Neural cell (in vitro differentiated cells): ENCODE measurements around the gene CPSF3. TPM values are rescaled to one million over a fixed set of nuclear protein-coding genes. Genes with fewer than 3 reads are reported as not detected.

Experiments
- H2AFZ ChIP-seq: fragments of 200-600, 300-800 bp; sonication (generic), shearing (Covaris generic); 2 replicates; pipeline ENCODE4 v1.6.0; 2014; ENCODE audit warnings: low read depth, mild to moderate bottlenecking, antibody characterized with exemption, low read length, moderate library complexity
- H3F3A ChIP-seq: fragments of 200-600 bp; shearing (Covaris generic); 2 replicates; pipeline ENCODE4 v1.6.1; 2016; ENCODE audit warnings: mild to moderate bottlenecking, moderate library complexity, mixed read lengths, antibody characterized with exemption, low read length; ENCODE audit not compliant: insufficient read depth, poor library complexity, severe bottlenecking
- H3K27ac ChIP-seq: fragments of 200-600, 300-800 bp; sonication (generic), shearing (Covaris generic); 2 replicates; pipeline ENCODE4 v1.5.1; 2014; ENCODE audit warnings: mild to moderate bottlenecking, low read length, moderate library complexity
- H3K27me3 ChIP-seq: fragments of 300-800, 200-600 bp; sonication (generic), shearing (Covaris generic); 2 replicates; pipeline ENCODE4 v1.6.0; 2014; ENCODE audit warnings: mild to moderate bottlenecking, low read depth, low read length, moderate library complexity; ENCODE audit not compliant: insufficient read depth
- H3K36me3 ChIP-seq: fragments of 300-800, 200-600 bp; sonication (generic), shearing (Covaris generic); 2 replicates; pipeline ENCODE4 v1.5.1; 2014; ENCODE audit warnings: mild to moderate bottlenecking, antibody characterized with exemption, low read length, moderate library complexity; ENCODE audit not compliant: insufficient read depth
- H3K4me2 ChIP-seq: fragments of 300-800, 200-600 bp; sonication (generic), shearing (Covaris generic); 2 replicates; pipeline ENCODE4 v1.6.0; 2014; ENCODE audit warnings: mild to moderate bottlenecking, low read length
- H3K4me3 ChIP-seq: fragments of 300-800, 200-600 bp; sonication (generic), shearing (Covaris generic); 2 replicates; pipeline ENCODE4 v1.5.1; 2014; ENCODE audit warnings: mild to moderate bottlenecking, low read length, moderate library complexity
- H3K79me2 ChIP-seq: fragments of 200-600 bp; shearing (Covaris generic); replicated peaks from 2 replicates; pipeline ENCODE4 v1.6.0; 2014; ENCODE audit warnings: mild to moderate bottlenecking, low read length, moderate library complexity; ENCODE audit not compliant: insufficient read depth
- H3K9ac ChIP-seq: fragments of 300-800, 200-600 bp; sonication (generic), shearing (Covaris generic); 2 replicates; pipeline ENCODE4 v1.6.1; 2016; ENCODE audit warnings: mild to moderate bottlenecking, low read length, mixed read lengths
- H3K9me2 ChIP-seq: fragments of 200-600 bp; shearing (Covaris generic); 2 replicates; pipeline ENCODE4 v1.6.1; 2016; ENCODE audit warnings: mild to moderate bottlenecking, low read length, mixed read lengths; ENCODE audit not compliant: insufficient read depth
- H3K9me3 ChIP-seq: fragments of 200-600, 300-800 bp; sonication (generic), shearing (Covaris generic); 2 replicates; pipeline ENCODE4 v1.6.1; 2016; ENCODE audit warnings: mild to moderate bottlenecking, mixed run types, low read length, moderate library complexity, mixed read lengths
- H4K20me1 ChIP-seq: fragments of 200-600 bp; shearing (Covaris generic); 2 replicates; pipeline ENCODE4 v1.6.1; 2016; ENCODE audit warnings: mild to moderate bottlenecking, mixed run types; ENCODE audit not compliant: insufficient read depth
- CTCF ChIP-seq: fragments of 450-650 bp; IDR thresholded peaks from 2 replicates; pipeline ENCODE4 v1.5.1; 2014; ENCODE audit warnings: antibody characterized with exemption, mild to moderate bottlenecking, moderate library complexity; ENCODE audit not compliant: poor library complexity, severe bottlenecking
- EP300 ChIP-seq: fragments of 450-650 bp; conservative IDR thresholded peaks from 2 replicates; pipeline ENCODE4 v1.6.1; 2014; ENCODE audit warnings: antibody characterized with exemption, mild to moderate bottlenecking, moderate library complexity; ENCODE audit not compliant: poor library complexity, severe bottlenecking
- EZH2 ChIP-seq: fragments of 200-600, 300-800 bp; shearing (Covaris generic), sonication (generic); IDR thresholded peaks from 2 replicates; pipeline ENCODE4 v1.6.1; 2014; ENCODE audit warnings: antibody characterized with exemption, low read length, borderline replicate concordance, mild to moderate bottlenecking; ENCODE audit not compliant: insufficient read depth, poor library complexity, severe bottlenecking
- MXI1 ChIP-seq: fragments of 450-650 bp; conservative IDR thresholded peaks from 2 replicates; pipeline ENCODE4 v1.6.1; 2014; ENCODE audit warnings: antibody characterized with exemption, mild to moderate bottlenecking; ENCODE audit not compliant: poor library complexity, severe bottlenecking
- POLR2AphosphoS5 ChIP-seq: IDR thresholded peaks from 2 replicates; pipeline ENCODE4 v1.6.1; 2012
- RAD21 ChIP-seq: fragments of 450-650 bp; conservative IDR thresholded peaks from 2 replicates; pipeline ENCODE4 v1.6.1; 2014; ENCODE audit warnings: antibody characterized with exemption, mild to moderate bottlenecking, moderate library complexity
- SMC3 ChIP-seq: fragments of 450-650 bp; conservative IDR thresholded peaks from 2 replicates; pipeline ENCODE4 v1.6.1; 2014; ENCODE audit warnings: antibody characterized with exemption, mild to moderate bottlenecking, moderate library complexity; ENCODE audit not compliant: poor library complexity
- TAF1 ChIP-seq: IDR thresholded peaks from 2 replicates; pipeline ENCODE4 v1.6.1; 2012; ENCODE audit warnings: low read depth
- polyA plus RNA-seq: library from polyadenylated mRNA; depleted of rRNA; stranded (reverse); fragments of >200 nt; gene quantifications from 2 replicates; pipeline ENCODE4 v1.2.3, GENCODE V29; 2014
- TF ChIP-seq, protein P1 (sequence below): IDR thresholded peaks from 2 replicates; pipeline ENCODE4 v1.6.1; 2012; ENCODE audit warnings: borderline replicate concordance

Gene CPSF3
- polyA plus RNA-seq, 1 donor from 2014 or later, result 56.0 TPM

DNA sequence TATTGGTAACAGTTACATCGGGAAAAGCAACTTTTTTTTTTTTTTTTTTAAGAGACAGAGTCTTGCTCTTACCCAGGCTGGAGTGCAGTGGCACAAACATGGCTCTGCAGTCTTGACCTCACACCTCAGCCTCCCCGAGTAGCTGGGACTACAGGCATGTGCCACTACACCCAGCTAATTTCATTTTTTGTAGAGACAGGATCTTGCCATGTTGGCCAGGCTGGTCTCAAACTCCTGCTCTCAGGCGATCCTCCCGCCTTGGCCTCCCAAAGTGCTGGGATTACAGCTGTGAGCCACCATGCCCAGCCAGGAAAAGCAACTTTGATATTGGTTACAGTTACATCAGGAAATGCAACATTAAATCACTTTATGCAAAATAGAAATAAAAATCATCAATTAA, 4.7 kb upstream of the CPSF3 start:
- Histone ChIP-seq H3K4me3 (no peak overlapping the region), H3F3A (no peaks in the 10 kb centered on the region), H3K9ac (no peak overlapping the region), H3K4me2 (no peak overlapping the region), H3K9me2 (no peaks in the 10 kb centered on the region), H2AFZ (no peak overlapping the region), H3K27ac (no peak overlapping the region), H3K9me3 (no peaks in the 10 kb centered on the region), H4K20me1 (no peaks in the 10 kb centered on the region), H3K79me2 (peaks cover 24% of the 10 kb centered on the region), H3K27me3 (no peaks in the 10 kb centered on the region), H3K36me3 (no peaks in the 10 kb centered on the region)
- TF ChIP-seq TAF1, result no peak
- TF ChIP-seq, protein P1, sequence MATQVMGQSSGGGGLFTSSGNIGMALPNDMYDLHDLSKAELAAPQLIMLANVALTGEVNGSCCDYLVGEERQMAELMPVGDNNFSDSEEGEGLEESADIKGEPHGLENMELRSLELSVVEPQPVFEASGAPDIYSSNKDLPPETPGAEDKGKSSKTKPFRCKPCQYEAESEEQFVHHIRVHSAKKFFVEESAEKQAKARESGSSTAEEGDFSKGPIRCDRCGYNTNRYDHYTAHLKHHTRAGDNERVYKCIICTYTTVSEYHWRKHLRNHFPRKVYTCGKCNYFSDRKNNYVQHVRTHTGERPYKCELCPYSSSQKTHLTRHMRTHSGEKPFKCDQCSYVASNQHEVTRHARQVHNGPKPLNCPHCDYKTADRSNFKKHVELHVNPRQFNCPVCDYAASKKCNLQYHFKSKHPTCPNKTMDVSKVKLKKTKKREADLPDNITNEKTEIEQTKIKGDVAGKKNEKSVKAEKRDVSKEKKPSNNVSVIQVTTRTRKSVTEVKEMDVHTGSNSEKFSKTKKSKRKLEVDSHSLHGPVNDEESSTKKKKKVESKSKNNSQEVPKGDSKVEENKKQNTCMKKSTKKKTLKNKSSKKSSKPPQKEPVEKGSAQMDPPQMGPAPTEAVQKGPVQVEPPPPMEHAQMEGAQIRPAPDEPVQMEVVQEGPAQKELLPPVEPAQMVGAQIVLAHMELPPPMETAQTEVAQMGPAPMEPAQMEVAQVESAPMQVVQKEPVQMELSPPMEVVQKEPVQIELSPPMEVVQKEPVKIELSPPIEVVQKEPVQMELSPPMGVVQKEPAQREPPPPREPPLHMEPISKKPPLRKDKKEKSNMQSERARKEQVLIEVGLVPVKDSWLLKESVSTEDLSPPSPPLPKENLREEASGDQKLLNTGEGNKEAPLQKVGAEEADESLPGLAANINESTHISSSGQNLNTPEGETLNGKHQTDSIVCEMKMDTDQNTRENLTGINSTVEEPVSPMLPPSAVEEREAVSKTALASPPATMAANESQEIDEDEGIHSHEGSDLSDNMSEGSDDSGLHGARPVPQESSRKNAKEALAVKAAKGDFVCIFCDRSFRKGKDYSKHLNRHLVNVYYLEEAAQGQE, result no peak
- TF ChIP-seq RAD21, result no peak
- TF ChIP-seq MXI1, result no peak
- no peak for TF ChIP-seq CTCF
- TF ChIP-seq SMC3, result no peak
- TF ChIP-seq POLR2AphosphoS5, result no peak
- TF ChIP-seq EP300, result no peak
- no peak for TF ChIP-seq EZH2

DNA sequence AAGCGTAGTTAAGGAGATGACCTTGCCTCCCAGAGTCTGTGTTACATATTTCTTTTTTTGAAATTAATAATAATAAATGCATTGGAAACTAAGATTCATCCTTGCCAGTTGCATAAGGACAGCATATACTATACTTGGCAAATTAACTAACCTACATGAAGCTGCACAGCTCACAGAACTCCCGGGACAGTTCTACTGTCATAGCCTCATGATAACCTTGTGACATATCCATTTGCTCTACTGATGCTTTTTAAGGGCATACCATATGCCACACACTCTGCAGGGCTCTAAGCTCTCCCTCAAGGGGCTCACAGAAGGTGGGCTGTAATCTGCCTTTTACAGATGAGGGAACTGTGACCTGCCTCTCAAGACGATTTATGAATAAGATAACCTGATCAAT, 3.9 kb upstream of the CPSF3 start:
- Histone ChIP-seq H3K27me3 (no peaks in the 10 kb centered on the region), H3K9me3 (no peaks in the 10 kb centered on the region), H2AFZ (no peak overlapping the region), H3K9ac (peak overlapping the region; percentile 24), H3K4me2 (no peak overlapping the region), H4K20me1 (no peaks in the 10 kb centered on the region), H3K36me3 (no peaks in the 10 kb centered on the region), H3K27ac (peak overlapping the region; percentile 51), H3F3A (no peaks in the 10 kb centered on the region), H3K4me3 (peak overlapping the region; percentile 40), H3K9me2 (no peaks in the 10 kb centered on the region), H3K79me2 (peaks cover 28% of the 10 kb centered on the region)
- no peak for TF ChIP-seq TAF1

- Histone ChIP-seq H3K9me3 (no peaks in the 10 kb centered on the region), H3K27ac (no peak overlapping the region), H3K4me2 (no peak overlapping the region), H3F3A (no peaks in the 10 kb centered on the region), H3K9me2 (no peaks in the 10 kb centered on the region), H3K79me2 (peaks cover 36% of the 10 kb centered on the region), H2AFZ (no peak overlapping the region), H3K36me3 (no peaks in the 10 kb centered on the region), H3K27me3 (no peaks in the 10 kb centered on the region), H3K9ac (no peak overlapping the region), H4K20me1 (no peaks in the 10 kb centered on the region), H3K4me3 (peak overlapping the region; percentile 40)
- TF ChIP-seq, protein P1, result no peak
- no peak for TF ChIP-seq EP300
- TF ChIP-seq MXI1, result no peak
- no peak for TF ChIP-seq POLR2AphosphoS5
- no peak for TF ChIP-seq TAF1
- TF ChIP-seq SMC3, result no peak
- no peak for TF ChIP-seq RAD21
These were observed 3.0 kb upstream of the CPSF3 start for GRCh38 chr2:9420495-9420894.
